GM06990 (cell line): ENCODE data around the gene SYNM.
"Not testable (repeated sequence)": the region's sequence is repeated elsewhere in the genome, so short reads cannot be mapped to it uniquely, and the experiment has no call there.

ENCODE experiments used
- DNase-seq: peaks from one replicate; pipeline ENCODE4 v3.0.0-alpha.2; 2011; ENCODE audit not compliant: insufficient read length; ENCODE audit errors: extremely low read depth
- H3K27me3 ChIP-seq: replicated peaks from 2 replicates; pipeline ENCODE4 v1.6.0; 2011; ENCODE audit warnings: low read length; ENCODE audit not compliant: control insufficient read depth, insufficient read depth
- H3K36me3 ChIP-seq: 2 replicates; pipeline ENCODE4 v1.5.1; 2011; ENCODE audit warnings: low read length; ENCODE audit not compliant: control insufficient read depth, insufficient read depth
- H3K4me3 ChIP-seq: replicated peaks from 2 replicates; pipeline ENCODE4 v1.5.1; 2011; ENCODE audit warnings: low read depth, mild to moderate bottlenecking, control low read depth, low read length
- TF ChIP-seq, protein P1 (sequence below): IDR thresholded peaks from 2 replicates; pipeline ENCODE4 v1.5.1; 2011; ENCODE audit warnings: low read length, control low read depth, mild to moderate bottlenecking, inconsistent platforms; ENCODE audit not compliant: insufficient read depth, poor library complexity, severe bottlenecking

The SYNM gene

GRCh38 chr15:99106417-99107220, 1.7 kb downstream of the SYNM start:
- Histone ChIP-seq H3K36me3 (no peaks in the 10 kb centered on the region), H3K4me3 (no peak overlapping the region), H3K27me3 (no peaks in the 10 kb centered on the region; the same call in 1 of the 2 replicates)
- TF ChIP-seq, protein P1, sequence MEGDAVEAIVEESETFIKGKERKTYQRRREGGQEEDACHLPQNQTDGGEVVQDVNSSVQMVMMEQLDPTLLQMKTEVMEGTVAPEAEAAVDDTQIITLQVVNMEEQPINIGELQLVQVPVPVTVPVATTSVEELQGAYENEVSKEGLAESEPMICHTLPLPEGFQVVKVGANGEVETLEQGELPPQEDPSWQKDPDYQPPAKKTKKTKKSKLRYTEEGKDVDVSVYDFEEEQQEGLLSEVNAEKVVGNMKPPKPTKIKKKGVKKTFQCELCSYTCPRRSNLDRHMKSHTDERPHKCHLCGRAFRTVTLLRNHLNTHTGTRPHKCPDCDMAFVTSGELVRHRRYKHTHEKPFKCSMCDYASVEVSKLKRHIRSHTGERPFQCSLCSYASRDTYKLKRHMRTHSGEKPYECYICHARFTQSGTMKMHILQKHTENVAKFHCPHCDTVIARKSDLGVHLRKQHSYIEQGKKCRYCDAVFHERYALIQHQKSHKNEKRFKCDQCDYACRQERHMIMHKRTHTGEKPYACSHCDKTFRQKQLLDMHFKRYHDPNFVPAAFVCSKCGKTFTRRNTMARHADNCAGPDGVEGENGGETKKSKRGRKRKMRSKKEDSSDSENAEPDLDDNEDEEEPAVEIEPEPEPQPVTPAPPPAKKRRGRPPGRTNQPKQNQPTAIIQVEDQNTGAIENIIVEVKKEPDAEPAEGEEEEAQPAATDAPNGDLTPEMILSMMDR = no peak
- DNase-seq = no peak

DNA sequence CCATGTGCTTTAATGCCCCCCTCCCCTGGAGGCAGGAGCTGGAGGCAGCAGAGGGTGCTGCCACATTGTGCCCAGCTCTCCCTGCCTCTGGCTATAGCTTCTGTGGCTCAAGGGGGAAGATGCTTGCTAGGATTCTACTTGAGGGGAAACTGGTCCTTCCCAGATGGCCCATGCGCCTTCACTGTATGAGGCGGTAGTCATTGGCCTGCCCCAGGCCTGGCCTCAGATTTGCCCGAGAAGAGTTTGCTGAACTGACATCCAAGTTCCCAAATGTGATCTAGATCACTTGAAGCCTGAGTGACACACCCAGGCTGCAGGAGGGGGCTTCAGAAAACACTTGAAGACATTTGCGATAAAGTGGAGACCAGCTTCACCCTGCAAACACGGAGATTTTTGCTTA, 4.1 kb downstream of the SYNM start:
- TF ChIP-seq, protein P1 = no peak
- no peaks in the 10 kb centered on the region for H3K36me3 ChIP-seq
- no peak overlapping the region for H3K4me3 ChIP-seq
- no peaks in the 10 kb centered on the region for H3K27me3 ChIP-seq
- DNase-seq = no peak

- Histone ChIP-seq H3K4me3 (no peak overlapping the region), H3K36me3 (no peaks in the 10 kb centered on the region), H3K27me3 (no peaks in the 10 kb centered on the region)
- no peak for DNase-seq
- TF ChIP-seq, protein P1 = no peak
These were observed 4.7 kb downstream of the SYNM start for GRCh38 chr15:99109555-99110021.

GRCh38 chr15:99110093-99110492, 5.2 kb downstream of the SYNM start:
- TF ChIP-seq, protein P1 = no peak
- no peaks in the 10 kb centered on the region for H3K36me3 ChIP-seq
- H3K4me3 ChIP-seq = no peak overlapping the region
- no peak for DNase-seq
- no peaks in the 10 kb centered on the region for H3K27me3 ChIP-seq

GRCh38 chr15:99110581-99111320, 5.9 kb downstream of the SYNM start:
- Histone ChIP-seq H3K36me3 (no peaks in the 10 kb centered on the region), H3K27me3 (no peaks in the 10 kb centered on the region), H3K4me3 (no peak overlapping the region)
- TF ChIP-seq, protein P1 = no peak
- DNase-seq = no peak

DNA sequence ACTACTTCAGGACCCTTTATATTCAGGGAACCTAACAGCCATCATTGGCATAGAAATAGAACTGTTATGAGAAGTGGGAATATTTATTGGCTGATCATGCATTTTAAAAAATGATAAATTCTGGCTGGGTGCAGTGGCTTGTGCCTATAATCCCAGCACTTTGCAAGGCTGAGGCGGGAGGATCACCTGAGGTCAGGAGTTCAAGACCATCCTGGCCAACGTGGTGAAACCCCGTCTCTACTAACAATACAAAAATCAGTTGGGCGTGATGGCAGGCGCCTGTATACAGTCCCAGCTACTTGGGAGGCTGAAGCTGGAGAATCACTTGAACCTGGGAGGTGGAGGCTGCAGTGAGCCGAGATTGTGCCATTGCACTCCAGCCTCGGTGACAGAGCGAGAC, 6.8 kb downstream of the SYNM start:
- not testable (repeated sequence) for DNase-seq, H3K27me3 ChIP-seq, H3K36me3 ChIP-seq, H3K4me3 ChIP-seq
